ENCODE measurements around the gene SPPL2C.

- TF ChIP-seq EZH2 (IDR thresholded peaks at IDR 0.05; ENCODE audit: borderline replicate concordance, low read length): no peak
- peak; percentile 87 for TF ChIP-seq CTCF (IDR thresholded peaks at IDR 0.05; ENCODE audit: low read length)
Measured at GRCh38 chr17:45852535-45853297, 8.0 kb downstream of the SPPL2C start.

All from OCI-LY1 (cell line).